HG03342 (cell line): ENCODE data around the gene MTFR1L.
"Not testable (repeated sequence)": the region's sequence is repeated elsewhere in the genome, so short reads cannot be mapped to it uniquely, and the experiment has no call there.

Source experiments
- ATAC-seq: cut with Tn5 transposase; IDR thresholded peaks from one replicate; pipeline ENCODE4 v1.9.1; 2021; ENCODE audit warnings: mild to moderate bottlenecking, moderate library complexity; ENCODE audit not compliant: unreplicated experiment

The MTFR1L gene

GRCh38 chr1:25821112-25821476 lies 1.3 kb downstream of the MTFR1L start:
- ATAC-seq, result no peak

- ATAC-seq, result no peak
These were observed 1.9 kb downstream of the MTFR1L start for GRCh38 chr1:25821630-25822091.

DNA sequence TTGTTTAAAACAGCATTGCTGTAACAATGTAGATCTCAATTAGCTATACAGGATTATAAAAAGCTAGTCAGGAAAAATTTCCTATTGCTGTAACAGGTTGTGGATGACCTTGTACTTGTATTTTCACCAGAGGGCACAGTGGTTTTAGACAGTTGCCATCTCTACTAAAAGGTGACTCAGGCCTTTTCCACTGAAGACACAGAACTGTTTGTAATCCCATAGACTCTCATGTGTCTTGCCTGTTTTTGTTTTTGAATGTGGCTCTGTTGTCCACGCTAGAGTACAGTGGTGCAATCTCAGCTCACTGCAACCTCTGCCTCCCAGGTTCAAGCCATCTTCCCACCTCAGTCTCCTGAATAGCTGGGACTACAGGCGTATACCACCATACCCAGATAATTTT lies 5.9 kb downstream of the MTFR1L start:
- ATAC-seq, result no peak

GRCh38 chr1:25826571-25826970 lies 6.8 kb downstream of the MTFR1L start:
- no peak for ATAC-seq

GRCh38 chr1:25828491-25828890 lies 8.7 kb downstream of the MTFR1L start:
- ATAC-seq, result no peak

GRCh38 chr1:25829046-25829445 lies 9.3 kb downstream of the MTFR1L start:
- ATAC-seq, result no peak

DNA sequence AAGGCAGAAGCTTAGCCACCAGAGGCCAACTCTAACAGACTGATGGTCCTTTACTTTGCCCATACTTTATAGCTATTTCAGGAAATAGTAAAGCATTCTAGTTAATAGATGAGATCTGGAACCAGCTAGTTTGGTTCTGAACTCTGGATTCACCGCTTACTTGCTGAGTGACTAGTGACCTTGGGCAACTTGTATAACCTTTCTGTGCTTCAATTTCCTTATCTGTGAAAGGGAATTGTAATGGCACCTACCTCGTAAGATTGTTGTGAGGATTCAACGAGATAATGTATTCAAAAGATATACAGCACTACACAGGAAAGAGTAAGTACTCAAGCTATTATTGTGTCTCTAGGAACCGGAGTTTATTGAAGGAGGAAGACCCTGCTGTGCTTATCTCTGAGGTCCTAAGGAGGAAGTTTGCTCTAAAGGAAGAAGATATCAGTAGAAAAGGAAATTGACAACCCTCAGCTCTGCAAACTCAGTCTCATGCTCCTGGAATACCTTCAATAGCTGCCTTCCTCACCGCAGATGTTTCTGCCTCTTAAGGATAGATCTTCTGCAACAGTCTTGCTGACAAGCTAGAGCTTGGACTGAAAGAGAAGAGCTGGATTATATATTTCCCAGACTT lies 11.9 kb downstream of the MTFR1L start:
- no peak for ATAC-seq

- ATAC-seq, result no peak
These were observed 12.7 kb downstream of the MTFR1L start for GRCh38 chr1:25832336-25833037.

GRCh38 chr1:25833158-25833557 lies 13.4 kb downstream of the MTFR1L start:
- ATAC-seq, result no peak

GRCh38 chr1:25834894-25835293 lies 15.1 kb downstream of the MTFR1L start:
- ATAC-seq, result no peak

GRCh38 chr1:25836695-25837094 lies 16.9 kb downstream of the MTFR1L start:
- ATAC-seq, result no peak

DNA sequence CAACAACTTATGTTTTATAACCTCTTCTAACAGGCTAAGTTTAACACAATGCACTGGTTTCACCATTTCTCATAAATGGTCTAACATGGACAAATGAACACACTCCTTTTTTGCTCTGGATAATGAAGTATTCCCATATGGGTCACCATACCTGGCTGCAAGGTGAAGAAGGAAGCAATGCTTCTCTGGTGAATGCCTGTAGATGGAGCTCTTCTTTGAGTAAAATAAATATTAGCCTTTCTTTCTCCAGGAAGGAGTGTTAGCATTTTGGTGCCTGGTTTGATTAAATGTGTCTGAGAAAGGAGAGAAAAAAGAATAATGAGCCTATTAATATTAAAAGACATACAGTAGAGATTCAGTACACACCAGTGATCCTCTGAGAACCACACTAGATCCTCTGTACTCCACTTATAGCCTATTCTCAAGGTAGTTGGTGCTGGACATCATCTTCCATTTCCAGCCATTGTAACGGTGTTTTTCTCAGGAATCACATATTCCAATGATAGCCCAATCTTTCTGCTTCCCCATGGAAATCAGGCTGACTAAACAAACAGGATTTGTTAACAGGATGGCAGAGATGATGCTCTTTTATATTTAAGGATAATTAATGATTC lies 17.6 kb downstream of the MTFR1L start:
- no peak for ATAC-seq

- not testable (repeated sequence) for ATAC-seq
These were observed 20.1 kb downstream of the MTFR1L start for GRCh38 chr1:25839808-25840207.

DNA sequence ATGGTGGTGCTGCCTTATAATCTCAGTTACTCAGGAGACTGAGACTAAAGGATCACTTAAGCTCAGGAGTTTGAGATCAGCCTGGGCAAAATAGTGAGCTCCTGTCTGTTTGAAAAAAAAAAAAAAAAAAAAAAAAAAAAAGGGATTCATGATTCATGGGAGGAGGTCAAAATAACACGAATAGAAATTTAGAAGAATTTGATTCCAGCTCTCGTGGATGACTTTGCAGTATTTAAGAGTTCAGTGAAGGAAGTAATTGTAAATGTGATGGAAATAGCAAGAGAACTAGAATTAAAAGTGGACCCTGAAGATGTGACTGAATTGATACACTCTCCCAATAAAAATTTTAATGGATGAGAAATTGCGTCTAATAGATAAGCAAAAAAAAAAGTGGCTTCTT lies 23.7 kb downstream of the MTFR1L start:
- no peak for ATAC-seq

DNA sequence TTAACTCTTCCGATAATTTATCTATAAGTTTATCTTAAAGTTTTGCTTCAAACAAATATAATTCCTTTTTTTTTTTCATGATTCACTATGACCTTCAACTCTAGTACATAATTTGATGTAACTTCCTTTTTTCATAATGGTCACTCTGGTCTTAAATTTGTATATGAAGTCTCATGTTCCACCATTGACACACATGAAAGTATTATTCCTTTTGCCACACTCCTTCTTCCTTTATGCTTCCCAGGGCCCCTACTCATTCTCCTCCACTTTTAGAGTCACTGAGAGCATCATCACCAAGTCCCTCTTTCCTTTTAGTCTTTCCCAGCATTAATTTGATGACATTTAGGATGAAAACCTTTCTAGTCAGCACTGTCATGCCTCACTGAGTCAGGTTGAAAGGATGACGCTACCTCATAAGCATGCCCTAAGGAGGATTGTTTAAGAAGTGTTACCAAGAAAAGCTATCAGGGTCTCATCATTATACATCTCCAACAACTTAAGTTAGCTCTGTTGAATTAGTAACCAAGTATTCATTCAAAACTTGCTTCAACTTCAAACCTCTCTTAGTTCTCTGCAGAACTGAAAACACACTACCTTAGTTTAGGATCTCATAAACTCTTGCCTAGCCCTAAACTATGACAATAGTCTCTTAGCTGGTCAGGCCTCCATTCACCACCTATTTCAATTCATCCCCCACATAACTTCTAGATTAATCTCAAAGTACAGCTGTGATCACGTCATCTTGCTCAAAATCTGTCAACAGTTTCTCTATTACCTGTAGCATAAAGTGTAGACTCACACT lies 25.0 kb downstream of the MTFR1L start:
- no peak for ATAC-seq

GRCh38 chr1:25845664-25846063 lies 25.9 kb downstream of the MTFR1L start:
- ATAC-seq, result no peak

GRCh38 chr1:25847929-25848328 lies 28.2 kb downstream of the MTFR1L start:
- no peak for ATAC-seq

DNA sequence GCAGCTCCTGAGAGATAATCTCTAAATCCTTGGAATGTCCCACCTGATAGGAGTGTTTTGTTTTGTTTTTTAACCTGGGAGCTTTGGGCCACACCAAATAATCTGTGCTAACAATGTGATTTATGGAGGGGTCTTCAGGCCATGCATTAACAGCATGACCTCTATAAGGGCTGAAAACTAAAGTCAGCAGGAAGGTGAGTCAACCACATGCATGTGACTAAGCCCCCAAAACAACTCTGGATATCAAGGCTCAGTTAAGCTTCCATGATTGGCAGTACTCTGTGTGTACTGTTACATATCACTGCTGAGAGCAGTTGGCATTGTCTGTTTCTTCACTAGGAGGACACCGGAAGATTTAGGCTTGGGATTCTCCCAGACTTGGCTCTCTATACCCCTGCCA lies 28.8 kb downstream of the MTFR1L start:
- no peak for ATAC-seq

DNA sequence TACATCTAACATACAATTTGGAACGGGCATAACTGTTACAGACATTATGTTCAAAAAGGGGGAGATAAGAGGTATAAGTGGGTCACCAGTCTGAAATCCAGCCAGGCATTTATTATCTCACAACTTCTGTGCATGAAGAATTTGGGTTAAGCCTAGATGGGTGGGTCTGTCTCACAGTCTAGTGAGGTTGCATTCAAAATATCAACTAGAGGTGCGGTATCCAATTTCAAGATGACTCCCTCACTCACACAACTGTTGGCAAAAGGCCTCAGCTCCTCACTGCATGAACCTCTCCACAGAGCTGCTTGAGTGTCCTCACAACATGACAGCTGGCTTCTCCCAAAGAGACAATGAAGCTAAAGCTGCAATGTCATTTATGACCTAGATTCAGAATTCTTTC lies 34.8 kb downstream of the MTFR1L start:
- no peak for ATAC-seq

GRCh38 chr1:25856856-25857255 lies 37.1 kb downstream of the MTFR1L start:
- no peak for ATAC-seq

DNA sequence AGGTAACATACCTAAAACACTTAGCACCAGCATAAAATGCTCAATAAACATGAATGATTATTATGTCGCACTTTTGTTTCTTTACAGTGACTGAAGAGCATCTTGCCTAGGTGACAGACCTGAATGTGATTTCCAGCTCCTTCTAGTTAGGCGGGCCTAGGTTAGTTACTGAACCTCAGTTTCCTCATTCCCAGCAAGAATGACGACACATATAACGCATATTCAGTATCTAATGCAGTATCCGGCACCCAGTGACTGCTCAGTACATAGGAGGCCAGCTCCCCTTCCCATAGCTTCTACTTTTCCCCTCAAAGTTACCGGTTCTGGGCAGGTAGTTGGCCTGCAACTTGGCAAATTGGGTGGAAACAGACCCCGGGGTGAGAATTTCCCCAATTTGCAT lies 38.7 kb downstream of the MTFR1L start:
- no peak for ATAC-seq
